DOHH2 (cell line): Measurements from ENCODE around the gene CBFA2T3.

Source experiments
- H3F3A ChIP-seq: fragments of 200-600 bp; sonication (generic), shearing (Covaris generic); 2 replicates; pipeline ENCODE4 v1.6.0; 2016; ENCODE audit warnings: antibody characterized with exemption, mild to moderate bottlenecking; ENCODE audit not compliant: control insufficient read depth, insufficient read depth
- H3K27ac ChIP-seq: fragments of 200-600 bp; sonication (generic); 2 replicates; pipeline ENCODE4 v1.5.1; 2014; ENCODE audit warnings: low read depth, mild to moderate bottlenecking, low read length, moderate library complexity
- H3K27me3 ChIP-seq: fragments of 200-600 bp; sonication (generic); 2 replicates; pipeline ENCODE4 v1.6.1; 2014; ENCODE audit warnings: mild to moderate bottlenecking, low read length, mixed read lengths; ENCODE audit not compliant: control insufficient read depth
- H3K36me3 ChIP-seq: fragments of 200-600 bp; sonication (generic); 2 replicates; pipeline ENCODE4 v1.6.1; 2014; ENCODE audit warnings: mild to moderate bottlenecking, low read length, moderate library complexity, mixed read lengths; ENCODE audit not compliant: control insufficient read depth
- H3K4me1 ChIP-seq: fragments of 200-600 bp; sonication (generic); 2 replicates; pipeline ENCODE4 v1.6.1; 2014; ENCODE audit warnings: mild to moderate bottlenecking, low read length, mixed read lengths; ENCODE audit not compliant: control insufficient read depth
- H3K4me2 ChIP-seq: fragments of 200-600 bp; sonication (generic); 2 replicates; pipeline ENCODE4 v1.6.0; 2014; ENCODE audit warnings: mild to moderate bottlenecking, low read length, moderate library complexity
- H3K4me3 ChIP-seq: fragments of 200-600 bp; sonication (generic); 2 replicates; pipeline ENCODE4 v1.5.1; 2014; ENCODE audit warnings: mild to moderate bottlenecking, low read length, mixed read lengths
- H3K79me2 ChIP-seq: fragments of 200-600 bp; sonication (generic); 2 replicates; pipeline ENCODE4 v1.6.1; 2014; ENCODE audit warnings: mild to moderate bottlenecking, low read length, mixed read lengths; ENCODE audit not compliant: control insufficient read depth
- H3K9me2 ChIP-seq: fragments of 200-600 bp; sonication (generic); replicated peaks from 2 replicates; pipeline ENCODE4 v1.6.1; 2014; ENCODE audit warnings: mild to moderate bottlenecking, low read length, mixed read lengths; ENCODE audit not compliant: control insufficient read depth
- H3K9me3 ChIP-seq: fragments of 200-600 bp; sonication (generic); 2 replicates; pipeline ENCODE4 v1.6.1; 2014; ENCODE audit warnings: antibody characterized with exemption, low read length, mixed read lengths; ENCODE audit not compliant: control insufficient read depth, insufficient read depth
- H4K20me1 ChIP-seq: fragments of 200-600 bp; sonication (generic); 2 replicates; pipeline ENCODE4 v1.6.0; 2014; ENCODE audit warnings: low read depth, mild to moderate bottlenecking, antibody characterized with exemption, low read length, moderate library complexity; ENCODE audit not compliant: control insufficient read depth, insufficient read depth
- CTCF ChIP-seq: fragments of 200-600 bp; sonication (generic); IDR thresholded peaks from one replicate; pipeline ENCODE4 v1.5.1; 2014; ENCODE audit warnings: antibody characterized with exemption, mild to moderate bottlenecking, low read depth, low read length; ENCODE audit not compliant: poor library complexity, severe bottlenecking
- EZH2phosphoT487 ChIP-seq: fragments of 200-600 bp; sonication (generic); IDR thresholded peaks from 2 replicates; pipeline ENCODE4 v1.6.1; 2017; ENCODE audit warnings: borderline replicate concordance, mild to moderate bottlenecking, antibody characterized with exemption, low read length, moderate library complexity, mixed read lengths

CBFA2T3 gene

GRCh38 chr16:89015271-89015859 is 38.4 kb upstream of the CBFA2T3 start:
- Histone ChIP-seq H3F3A (no peaks in the 10 kb centered on the region), H3K4me3 (no peak overlapping the region), H3K36me3 (no peaks in the 10 kb centered on the region), H3K27me3 (peaks cover 17% of the 10 kb centered on the region), H3K9me2 (no peaks in the 10 kb centered on the region), H3K79me2 (no peaks in the 10 kb centered on the region), H3K4me2 (no peak overlapping the region), H4K20me1 (no peaks in the 10 kb centered on the region), H3K4me1 (no peaks in the 10 kb centered on the region), H3K27ac (no peak overlapping the region), H3K9me3 (0 out of 2 replicates have a peak, but pooled peaks cover 2% of the 10 kb centered on the region)
- TF ChIP-seq EZH2phosphoT487: no peak
- no peak for TF ChIP-seq CTCF

GRCh38 chr16:89014403-89015230 is 37.6 kb upstream of the CBFA2T3 start:
- Histone ChIP-seq H3K9me2 (no peaks in the 10 kb centered on the region), H3K79me2 (no peaks in the 10 kb centered on the region), H3F3A (no peaks in the 10 kb centered on the region), H3K27ac (no peak overlapping the region), H3K4me1 (no peaks in the 10 kb centered on the region), H3K4me2 (no peak overlapping the region), H3K36me3 (no peaks in the 10 kb centered on the region), H3K27me3 (peaks cover 17% of the 10 kb centered on the region; the same call in 1 of the 2 replicates), H4K20me1 (no peaks in the 10 kb centered on the region), H3K4me3 (no peak overlapping the region), H3K9me3 (0 out of 2 replicates have a peak, but pooled peaks cover 2% of the 10 kb centered on the region)
- no peak for TF ChIP-seq CTCF
- TF ChIP-seq EZH2phosphoT487: no peak

GRCh38 chr16:89013692-89014402 is 36.8 kb upstream of the CBFA2T3 start:
- no peaks in the 10 kb centered on the region for H3K9me2 ChIP-seq
- H3K4me3 ChIP-seq: no peak overlapping the region
- 0 out of 2 replicates have a peak, but pooled peaks cover 2% of the 10 kb centered on the region for H3K9me3 ChIP-seq
- H3K79me2 ChIP-seq: no peaks in the 10 kb centered on the region
- H3K36me3 ChIP-seq: no peaks in the 10 kb centered on the region
- no peaks in the 10 kb centered on the region for H3F3A ChIP-seq
- H4K20me1 ChIP-seq: no peaks in the 10 kb centered on the region
- H3K4me2 ChIP-seq: no peak overlapping the region
- no peak overlapping the region for H3K27ac ChIP-seq
- no peaks in the 10 kb centered on the region for H3K4me1 ChIP-seq
- peaks cover 17% of the 10 kb centered on the region; the same call in 1 of the 2 replicates for H3K27me3 ChIP-seq
- no peak for TF ChIP-seq CTCF
- TF ChIP-seq EZH2phosphoT487: no peak
